WTC11 (cell line): ENCODE results near the gene BPIFB2. TPM values are rescaled to one million over a fixed set of nuclear protein-coding genes. Genes with fewer than 3 reads are reported as not detected.

Experiments
- ATAC-seq: fragments of 200-7000 bp; cut with Tn5 transposase; 2 replicates; pipeline ENCODE4 v1.10.0; 2021; ENCODE audit warnings: mild to moderate bottlenecking, moderate library complexity
- CTCF ChIA-PET: fragments of 300-600 bp; sonication (Branson Sonifier 250); formaldehyde crosslinking; loops from one replicate; lab custom pipeline; 2021; ENCODE audit warnings: antibody characterized with exemption; lab: Charles Lee
- POLR2A ChIA-PET: fragments of 350-600 bp; sonication (Branson Sonifier 250); formaldehyde crosslinking; loops from one replicate; lab custom pipeline; 2021; ENCODE audit warnings: antibody characterized with exemption; lab: Charles Lee
- DNase-seq: peaks from one replicate; pipeline ENCODE4 v3.0.0; 2021; ENCODE audit warnings: low spot score
- H3K27ac Mint-ChIP-seq: 2 replicates; pipeline ENCODE4 v1.8.0; 2021; ENCODE audit warnings: mixed read lengths
- H3K27me3 Mint-ChIP-seq: 2 replicates; pipeline ENCODE4 v1.8.0; 2021; ENCODE audit warnings: low read depth, mild to moderate bottlenecking, moderate library complexity, mixed read lengths
- H3K36me3 Mint-ChIP-seq: 2 replicates; pipeline ENCODE4 v1.8.0; 2021; ENCODE audit warnings: mixed read lengths
- H3K4me1 Mint-ChIP-seq: 2 replicates; pipeline ENCODE4 v1.8.0; 2022; ENCODE audit warnings: mixed read lengths
- H3K4me3 Mint-ChIP-seq: 2 replicates; pipeline ENCODE4 v1.8.0; 2021; ENCODE audit warnings: mild to moderate bottlenecking, moderate library complexity, mixed read lengths
- H3K9me3 Mint-ChIP-seq: 2 replicates; pipeline ENCODE4 v1.8.0; 2021; ENCODE audit warnings: mixed read lengths
- AFF4 ChIP-seq: sonication (generic); formaldehyde crosslinking; IDR thresholded peaks from 2 replicates; pipeline ENCODE4 v1.8.1; 2023; ENCODE audit warnings: mild to moderate bottlenecking, missing genetic modification reagents, borderline replicate concordance
- ATF1 ChIP-seq: sonication (generic); formaldehyde crosslinking; IDR thresholded peaks from 2 replicates; pipeline ENCODE4 v1.8.1; 2023; ENCODE audit warnings: mild to moderate bottlenecking, moderate library complexity, missing genetic modification reagents
- ATF2 ChIP-seq: sonication (generic); formaldehyde crosslinking; IDR thresholded peaks from 2 replicates; pipeline ENCODE4 v1.8.1; 2022; ENCODE audit warnings: low read depth, missing genetic modification reagents, borderline replicate concordance
- KAT7 ChIP-seq: sonication (generic); formaldehyde crosslinking; IDR thresholded peaks from 2 replicates; pipeline ENCODE4 v1.8.1; 2023; ENCODE audit warnings: missing genetic modification reagents, mild to moderate bottlenecking, borderline replicate concordance
- PRDM15 ChIP-seq: sonication (generic); formaldehyde crosslinking; IDR thresholded peaks from 2 replicates; pipeline ENCODE4 v1.8.0; 2022; ENCODE audit warnings: missing genetic modification reagents
- RORB ChIP-seq: fragments of 250-450 bp; sonication (Bioruptor Pico); IDR thresholded peaks from 2 replicates; pipeline ENCODE4 v1.9.0; 2021; ENCODE audit warnings: mild to moderate bottlenecking
- SP1 ChIP-seq: sonication (generic); formaldehyde crosslinking; conservative IDR thresholded peaks from 2 replicates; pipeline ENCODE4 v1.8.1; 2022; ENCODE audit warnings: missing genetic modification reagents
- STAT6 ChIP-seq: sonication (generic); formaldehyde crosslinking; conservative IDR thresholded peaks from 2 replicates; pipeline ENCODE4 v1.8.1; 2023; ENCODE audit warnings: mild to moderate bottlenecking, low read depth, missing genetic modification reagents, moderate library complexity
- ZNF263 ChIP-seq: sonication (generic); formaldehyde crosslinking; IDR thresholded peaks from 2 replicates; pipeline ENCODE4 v1.8.1; 2022; ENCODE audit warnings: low read depth, mild to moderate bottlenecking, moderate library complexity, missing genetic modification reagents
- ZNF671 ChIP-seq: fragments of 250-450 bp; sonication (Bioruptor Pico); IDR thresholded peaks from 2 replicates; pipeline ENCODE4 v1.8.0; 2021; ENCODE audit warnings: mild to moderate bottlenecking
- total RNA-seq: library from RNA; stranded (reverse); gene quantifications from 3 replicates; pipeline ENCODE4 v1.2.3, GENCODE V29; 2021
- TF ChIP-seq, protein P1 (sequence below): sonication (generic); formaldehyde crosslinking; IDR thresholded peaks from 2 replicates; pipeline ENCODE4 v1.8.0; 2022; ENCODE audit warnings: mild to moderate bottlenecking, missing genetic modification reagents
- TF ChIP-seq, protein P2 (sequence below): sonication (generic); formaldehyde crosslinking; IDR thresholded peaks from 2 replicates; pipeline ENCODE4 v1.8.1; 2023; ENCODE audit warnings: mild to moderate bottlenecking, missing genetic modification reagents

BPIFB2 gene
- total RNA-seq, 1 experiment from 2014 or later = 0.09 TPM

DNA sequence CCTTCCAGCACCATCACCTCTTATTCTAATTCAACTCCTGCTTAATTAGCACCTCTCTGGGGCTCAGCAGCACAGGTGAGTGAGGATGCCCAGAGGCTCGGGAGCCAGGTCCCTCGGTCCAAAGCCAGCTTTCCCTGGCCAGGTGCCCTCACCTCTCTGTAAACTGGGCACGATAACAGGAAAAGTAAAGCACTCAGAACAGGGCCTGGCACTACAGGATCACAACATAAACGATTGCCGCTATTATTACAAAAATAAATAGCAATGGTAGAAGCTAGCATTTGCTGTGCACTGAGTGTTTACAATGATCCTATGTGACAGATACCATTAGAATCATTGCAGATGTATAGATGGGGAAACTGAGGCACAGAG, 2.6 kb downstream of the BPIFB2 start (continued):
- TF ChIP-seq, protein P1, sequence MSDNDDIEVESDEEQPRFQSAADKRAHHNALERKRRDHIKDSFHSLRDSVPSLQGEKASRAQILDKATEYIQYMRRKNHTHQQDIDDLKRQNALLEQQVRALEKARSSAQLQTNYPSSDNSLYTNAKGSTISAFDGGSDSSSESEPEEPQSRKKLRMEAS = no peak
- TF ChIP-seq, all 79 proteins: peak for 0

GRCh38 chr20:33010674-33011449, 3.4 kb downstream of the BPIFB2 start:
- no peaks in the 10 kb centered on the region for H3K27me3 Mint-ChIP-seq
- CTCF ChIA-PET = interaction anchor here (1.1 kb wide), 1 partner anchor 15 kb away, joined by 5 read pairs; no protein-coding TSS in a partner anchor

GRCh38 chr20:33012327-33013189, 5.1 kb downstream of the BPIFB2 start:
- peaks cover 16% of the 10 kb centered on the region; the same call in 1 of the 2 replicates for H3K4me1 Mint-ChIP-seq
- TF ChIP-seq ATF2 (no peak), PRDM15 (no peak), SP1 (CRISPR knock-in tag) (no peak), KAT7 (CRISPR knock-in tag) (no peak), RORB (CRISPR knock-in tag) (no peak), AFF4 (CRISPR knock-in tag) (no peak), ATF1 (CRISPR knock-in tag) (no peak), ZNF671 (CRISPR knock-in tag) (no peak)
- TF ChIP-seq, protein P2, sequence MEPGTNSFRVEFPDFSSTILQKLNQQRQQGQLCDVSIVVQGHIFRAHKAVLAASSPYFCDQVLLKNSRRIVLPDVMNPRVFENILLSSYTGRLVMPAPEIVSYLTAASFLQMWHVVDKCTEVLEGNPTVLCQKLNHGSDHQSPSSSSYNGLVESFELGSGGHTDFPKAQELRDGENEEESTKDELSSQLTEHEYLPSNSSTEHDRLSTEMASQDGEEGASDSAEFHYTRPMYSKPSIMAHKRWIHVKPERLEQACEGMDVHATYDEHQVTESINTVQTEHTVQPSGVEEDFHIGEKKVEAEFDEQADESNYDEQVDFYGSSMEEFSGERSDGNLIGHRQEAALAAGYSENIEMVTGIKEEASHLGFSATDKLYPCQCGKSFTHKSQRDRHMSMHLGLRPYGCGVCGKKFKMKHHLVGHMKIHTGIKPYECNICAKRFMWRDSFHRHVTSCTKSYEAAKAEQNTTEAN (CRISPR knock-in tag) = no peak
- TF ChIP-seq, protein P1 = no peak
- H3K27me3 Mint-ChIP-seq = no peaks in the 10 kb centered on the region
- H3K27ac Mint-ChIP-seq = no peak overlapping the region
- ChIA-PET POLR2A (no interaction called here), CTCF (no interaction called here)
- DNase-seq (no peak), ATAC-seq (no peak)
- H3K36me3 Mint-ChIP-seq = no peaks in the 10 kb centered on the region
- no peaks in the 10 kb centered on the region for H3K9me3 Mint-ChIP-seq
- no peak overlapping the region for H3K4me3 Mint-ChIP-seq

More at GRCh38 chr20:33010674-33011449, 3.4 kb downstream of the BPIFB2 start:
- H3K36me3 Mint-ChIP-seq = no peaks in the 10 kb centered on the region
- H3K27ac Mint-ChIP-seq = no peak overlapping the region
- H3K4me1 Mint-ChIP-seq = peaks cover 16% of the 10 kb centered on the region; the same call in 1 of the 2 replicates
- no peaks in the 10 kb centered on the region for H3K9me3 Mint-ChIP-seq
- TF ChIP-seq STAT6 (CRISPR knock-in tag) (no peak), ZNF263 (CRISPR knock-in tag) (peak; percentile 88; the same call in 1 of the 2 replicates)
- no peak for ATAC-seq
- no peak for DNase-seq
- H3K4me3 Mint-ChIP-seq = no peak overlapping the region
- POLR2A ChIA-PET = no interaction called here
